H9 (cell line): Measurements from ENCODE around the gene IPO13. TPM values are rescaled to one million over a fixed set of nuclear protein-coding genes. Genes with fewer than 3 reads are reported as not detected.

Experiments used
- DNase-seq: peaks from one replicate; pipeline ENCODE4 v3.0.0-alpha.2; 2017
- H2AFZ ChIP-seq: one replicate; pipeline ENCODE4 v1.6.1; 2013; ENCODE audit warnings: mild to moderate bottlenecking, low read length, control low read depth, moderate library complexity
- H2AK5ac ChIP-seq: 2 replicates; pipeline ENCODE4 v1.6.1; 2013; ENCODE audit warnings: low read length, control low read depth, mixed read lengths; ENCODE audit not compliant: insufficient read length
- H2BK120ac ChIP-seq: one replicate; pipeline ENCODE4 v1.6.1; 2013; ENCODE audit warnings: low read depth, mild to moderate bottlenecking, low read length, control low read depth, inconsistent platforms; ENCODE audit not compliant: poor library complexity, severe bottlenecking
- H2BK12ac ChIP-seq: 2 replicates; pipeline ENCODE4 v1.6.1; 2013; ENCODE audit warnings: low read length, control low read depth, mixed read lengths, low read depth; ENCODE audit not compliant: insufficient read length
- H2BK15ac ChIP-seq: 2 replicates; pipeline ENCODE4 v1.6.1; 2013; ENCODE audit warnings: low read depth, low read length, control low read depth
- H2BK20ac ChIP-seq: one replicate; pipeline ENCODE4 v1.6.1; 2013; ENCODE audit warnings: low read depth, mild to moderate bottlenecking, low read length, control low read depth, inconsistent platforms; ENCODE audit not compliant: poor library complexity, severe bottlenecking
- H2BK5ac ChIP-seq: 2 replicates; pipeline ENCODE4 v1.6.1; 2013; ENCODE audit warnings: low read length, control low read depth, mixed read lengths; ENCODE audit not compliant: insufficient read length
- H3K14ac ChIP-seq: 2 replicates; pipeline ENCODE4 v1.6.1; 2013; ENCODE audit warnings: low read length, control low read depth; ENCODE audit not compliant: insufficient read depth
- H3K18ac ChIP-seq: 2 replicates; pipeline ENCODE4 v1.6.1; 2013; ENCODE audit warnings: low read depth, mild to moderate bottlenecking, mixed read lengths, low read length, control low read depth; ENCODE audit not compliant: insufficient read length
- H3K23ac ChIP-seq: 2 replicates; pipeline ENCODE4 v1.6.1; 2013; ENCODE audit warnings: low read length, control low read depth, mixed read lengths, low read depth; ENCODE audit not compliant: insufficient read length
- H3K23me2 ChIP-seq: 2 replicates; pipeline ENCODE4 v1.6.1; 2013; ENCODE audit warnings: low read depth, mild to moderate bottlenecking, mixed read lengths, low read length, control low read depth; ENCODE audit not compliant: insufficient read length, poor library complexity, severe bottlenecking
- H3K27ac ChIP-seq: 2 replicates; pipeline ENCODE4 v1.5.1; 2013; ENCODE audit warnings: low read length, control low read depth, mixed read lengths, low read depth; ENCODE audit not compliant: insufficient read length
- H3K27me3 ChIP-seq: 2 replicates; pipeline ENCODE4 v1.6.1; 2013; ENCODE audit warnings: low read length, control low read depth, inconsistent platforms; ENCODE audit not compliant: insufficient read depth
- H3K4ac ChIP-seq: 2 replicates; pipeline ENCODE4 v1.6.1; 2013; ENCODE audit warnings: low read depth, mild to moderate bottlenecking, control low read depth, inconsistent platforms, low read length, moderate library complexity
- H3K4me1 ChIP-seq: 2 replicates; pipeline ENCODE4 v1.6.1; 2013; ENCODE audit warnings: low read length, control low read depth, inconsistent platforms; ENCODE audit not compliant: insufficient read depth
- H3K4me2 ChIP-seq: 2 replicates; pipeline ENCODE4 v1.6.1; 2013; ENCODE audit warnings: low read length, control low read depth, mixed read lengths; ENCODE audit not compliant: insufficient read length, insufficient read depth
- H3K56ac ChIP-seq: 2 replicates; pipeline ENCODE4 v1.6.1; 2013; ENCODE audit warnings: low read depth, mild to moderate bottlenecking, mixed read lengths, low read length, control low read depth; ENCODE audit not compliant: insufficient read length
- H3K79me1 ChIP-seq: 2 replicates; pipeline ENCODE4 v1.6.1; 2013; ENCODE audit warnings: low read depth, mild to moderate bottlenecking, moderate library complexity, low read length, control low read depth, inconsistent platforms; ENCODE audit not compliant: insufficient read depth, poor library complexity, severe bottlenecking
- H3K79me2 ChIP-seq: 2 replicates; pipeline ENCODE4 v1.6.1; 2013; ENCODE audit warnings: low read length, control low read depth, inconsistent platforms; ENCODE audit not compliant: insufficient read depth
- H3K9ac ChIP-seq: 2 replicates; pipeline ENCODE4 v1.6.1; 2013; ENCODE audit warnings: low read length, control low read depth, mixed read lengths; ENCODE audit not compliant: insufficient read length; ENCODE audit errors: extremely low read depth
- H3K9me3 ChIP-seq: one replicate; pipeline ENCODE4 v1.6.1; 2013; ENCODE audit warnings: low read depth, low read length, inconsistent platforms; ENCODE audit not compliant: control insufficient read depth
- H3T11ph ChIP-seq: one replicate; pipeline ENCODE4 v1.6.1; 2013; ENCODE audit warnings: mild to moderate bottlenecking, low read length, control low read depth, inconsistent platforms
- H4K20me1 ChIP-seq: one replicate; pipeline ENCODE4 v1.6.1; 2013; ENCODE audit not compliant: control insufficient read depth, insufficient read length, insufficient read depth
- H4K5ac ChIP-seq: 2 replicates; pipeline ENCODE4 v1.6.1; 2013; ENCODE audit warnings: low read depth, mild to moderate bottlenecking, mixed read lengths, low read length, control low read depth; ENCODE audit not compliant: insufficient read length
- H4K8ac ChIP-seq: replicated peaks from 2 replicates; pipeline ENCODE4 v1.6.1; 2013; ENCODE audit warnings: low read length, control low read depth, mixed read lengths, low read depth; ENCODE audit not compliant: insufficient read length
- H4K91ac ChIP-seq: 2 replicates; pipeline ENCODE4 v1.6.1; 2013; ENCODE audit warnings: low read depth, mild to moderate bottlenecking, moderate library complexity, mixed read lengths, low read length, control low read depth; ENCODE audit not compliant: insufficient read length
- H3K27ac Mint-ChIP-seq, 3 experiments: 2 replicates in 2 of 3; 3 replicates in 1 of 3; pipeline ENCODE4 v1.8.0; 2020 to 2021; ENCODE audit warnings: mixed read lengths in 3 of 3, mild to moderate bottlenecking in 1 of 3, moderate library complexity in 1 of 3
- H3K27me3 Mint-ChIP-seq: 2 replicates; pipeline ENCODE4 v1.8.0; 2021; ENCODE audit warnings: low read depth, mild to moderate bottlenecking, moderate library complexity, mixed read lengths
- H3K36me3 Mint-ChIP-seq, 3 experiments: 2 replicates in 2 of 3; 3 replicates in 1 of 3; pipeline ENCODE4 v1.8.0; 2020 to 2021; ENCODE audit warnings: low read depth in 3 of 3, mixed read lengths in 3 of 3; ENCODE audit not compliant: insufficient read depth in 1 of 3
- H3K4me1 Mint-ChIP-seq, 2 experiments: 2 replicates each; pipeline ENCODE4 v1.8.0; 2020; ENCODE audit warnings: mixed read lengths in 2 of 2
- H3K4me3 Mint-ChIP-seq, 2 experiments: 2 replicates in 1 of 2; 3 replicates in 1 of 2; pipeline ENCODE4 v1.8.0; 2020 to 2021; ENCODE audit warnings: mild to moderate bottlenecking in 2 of 2, mixed read lengths in 2 of 2, moderate library complexity in 1 of 2
- H3K9me3 Mint-ChIP-seq, 2 experiments: 2 replicates in 1 of 2; 3 replicates in 1 of 2; pipeline ENCODE4 v1.8.0; 2020; ENCODE audit warnings: mild to moderate bottlenecking in 2 of 2, mixed read lengths in 2 of 2, moderate library complexity in 1 of 2
- WGBS: extraction: QIAGEN DNeasy Blood & Tissue Kit; methylation state at CpG from one replicate; pipeline ENCODE4 v1.1.7; 2013; ENCODE audit warnings: missing lambda C conversion rate, low lambda C conversion rate, mixed read lengths; ENCODE audit not compliant: insufficient read length; ENCODE audit errors: extremely low coverage; 5-methylcytosine and 5-hydroxymethylcytosine counted together
- total RNA-seq: library from RNA; stranded (reverse); gene quantifications from 2 replicates; pipeline ENCODE4 v1.2.1, GENCODE V29; 2021
- TF ChIP-seq, protein P1 (sequence below): fragments of 200-600 bp; sonication (generic); conservative IDR thresholded peaks from 3 replicates; pipeline ENCODE4 v1.8.0; 2021; ENCODE audit warnings: antibody characterized with exemption, mild to moderate bottlenecking

IPO13 gene
- total RNA-seq, 1 experiment from 2014 or later: 24.5 TPM

- Histone ChIP-seq H4K5ac (no peak overlapping the region), H3K4me1 (peaks cover 8% of the 10 kb centered on the region; the same call in 1 of the 2 replicates), H3K79me1 (peaks cover 5% of the 10 kb centered on the region), H3K56ac (peak overlapping the region; percentile 30), H3K9ac (peak overlapping the region; percentile 39), H3T11ph (no peak overlapping the region), H3K27me3 (no peaks in the 10 kb centered on the region), H4K8ac (no peak overlapping the region), H2BK15ac (no peak overlapping the region), H2BK5ac (no peak overlapping the region), H3K4ac (no peak overlapping the region), H2BK120ac (no peak overlapping the region), H2BK12ac (no peak overlapping the region), H3K23me2 (peaks cover 14% of the 10 kb centered on the region), H2BK20ac (no peak overlapping the region), H4K20me1 (no peaks in the 10 kb centered on the region), H4K91ac (no peak overlapping the region), H3K4me2 (peak overlapping the region; percentile 57), H2AFZ (no peak overlapping the region), H3K14ac (no peak overlapping the region; the same call in 1 of the 2 replicates), H3K27ac (no peak overlapping the region), H2AK5ac (no peak overlapping the region), H3K9me3 (no peaks in the 10 kb centered on the region), H3K23ac (no peak overlapping the region), H3K18ac (no peak overlapping the region), H3K79me2 (peaks cover 2% of the 10 kb centered on the region; the same call in 1 of the 2 replicates)
- DNase-seq: no peak
- TF ChIP-seq, protein P1, sequence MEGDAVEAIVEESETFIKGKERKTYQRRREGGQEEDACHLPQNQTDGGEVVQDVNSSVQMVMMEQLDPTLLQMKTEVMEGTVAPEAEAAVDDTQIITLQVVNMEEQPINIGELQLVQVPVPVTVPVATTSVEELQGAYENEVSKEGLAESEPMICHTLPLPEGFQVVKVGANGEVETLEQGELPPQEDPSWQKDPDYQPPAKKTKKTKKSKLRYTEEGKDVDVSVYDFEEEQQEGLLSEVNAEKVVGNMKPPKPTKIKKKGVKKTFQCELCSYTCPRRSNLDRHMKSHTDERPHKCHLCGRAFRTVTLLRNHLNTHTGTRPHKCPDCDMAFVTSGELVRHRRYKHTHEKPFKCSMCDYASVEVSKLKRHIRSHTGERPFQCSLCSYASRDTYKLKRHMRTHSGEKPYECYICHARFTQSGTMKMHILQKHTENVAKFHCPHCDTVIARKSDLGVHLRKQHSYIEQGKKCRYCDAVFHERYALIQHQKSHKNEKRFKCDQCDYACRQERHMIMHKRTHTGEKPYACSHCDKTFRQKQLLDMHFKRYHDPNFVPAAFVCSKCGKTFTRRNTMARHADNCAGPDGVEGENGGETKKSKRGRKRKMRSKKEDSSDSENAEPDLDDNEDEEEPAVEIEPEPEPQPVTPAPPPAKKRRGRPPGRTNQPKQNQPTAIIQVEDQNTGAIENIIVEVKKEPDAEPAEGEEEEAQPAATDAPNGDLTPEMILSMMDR: no peak
- H3K36me3 Mint-ChIP-seq: peaks cover 28 to 58% (median 57%) of the 10 kb centered on the region in 3 experiments; a peak in 6 of 7 replicates
- H3K27me3 Mint-ChIP-seq: no peaks in the 10 kb centered on the region
- H3K4me3 Mint-ChIP-seq: peak overlapping the region; percentile 89 to 92
- no peaks in the 10 kb centered on the region; a peak in 1 of 5 replicates for H3K9me3 Mint-ChIP-seq
- H3K4me1 Mint-ChIP-seq: peaks cover 24 to 32% of the 10 kb centered on the region in 2 experiments
- no peak overlapping the region; a peak in 1 of 7 replicates for H3K27ac Mint-ChIP-seq
- WGBS: no CpG with 5 or more reads among the region's 13 CpGs
Observed at GRCh38 chr1:43980255-43981134, 33.7 kb downstream of the IPO13 start.
